A549 (cell line): ENCODE results near the gene SOX6. TPM values are rescaled to one million over a fixed set of nuclear protein-coding genes. Genes with fewer than 3 reads are reported as not detected.

Source experiments
- ATAC-seq, 2 experiments: fragments of 200-7000 bp in 1 of 2; fragments of >200 bp in 1 of 2; cut with Nextera tagmentation in 1 of 2; cut with Tn5 transposase in 1 of 2; 3 replicates each; pipeline versions ENCODE4 v1.8.0 to v1.9.1; 2018 to 2020; ENCODE audit warnings: mild to moderate bottlenecking in 1 of 2, moderate library complexity in 1 of 2
- CTCF ChIA-PET: fragments of 300-600 bp; sonication (Branson Sonifier 250); formaldehyde crosslinking; extraction: SDS; loops from one replicate; lab custom pipeline; 2021; ENCODE audit warnings: antibody characterized with exemption, inconsistent platforms; lab: Yijun Ruan, JAX
- POLR2A ChIA-PET: fragments of 350-600 bp; formaldehyde crosslinking; extraction: SDS; loops from one replicate; lab custom pipeline; 2021; ENCODE audit warnings: antibody characterized with exemption, inconsistent platforms; lab: Yijun Ruan, JAX
- DNase-seq, 2 experiments: peaks; one replicate each; pipeline versions ENCODE4 v3.0.0 to v3.0.0-alpha.2; 2011 to 2016; ENCODE audit warnings: low read depth in 1 of 2, low spot score in 1 of 2
- FAIRE-seq: peaks from 2 replicates; lab custom pipeline; 2011; peaks lifted over from hg19 to GRCh38; lab: Jason Lieb, UNC
- H3K27ac ChIP-seq, 2 experiments: fragments of >200 bp; sonication (Bioruptor Twin); formaldehyde crosslinking; 3 replicates each; pipeline ENCODE4 v1.5.1; 2016 to 2017
- H3K4me1 ChIP-seq: fragments of >200 bp; sonication (Bioruptor Twin); formaldehyde crosslinking; 3 replicates; pipeline ENCODE4 v1.6.1; 2016
- H3K4me2 ChIP-seq: fragments of >200 bp; sonication (Bioruptor Twin); formaldehyde crosslinking; 3 replicates; pipeline ENCODE4 v1.6.1; 2016
- H3K4me3 ChIP-seq: fragments of >200 bp; sonication (Bioruptor Twin); formaldehyde crosslinking; 3 replicates; pipeline ENCODE4 v1.5.1; 2016
- H3K9me3 ChIP-seq: fragments of >200 bp; sonication (Bioruptor Twin); formaldehyde crosslinking; 3 replicates; pipeline ENCODE4 v1.6.1; 2016
- BHLHE40 ChIP-seq: IDR thresholded peaks from 2 replicates; pipeline ENCODE4 v1.6.1; 2012; ENCODE audit warnings: low read depth, low read length, inconsistent platforms
- CBX2 ChIP-seq: fragments of 200-600 bp; sonication (generic); IDR thresholded peaks from 2 replicates; pipeline ENCODE4 v1.6.1; 2016; ENCODE audit warnings: low read depth, mild to moderate bottlenecking, borderline replicate concordance
- CHD2 ChIP-seq: fragments of 150-350 bp; IDR thresholded peaks from 2 replicates; pipeline ENCODE4 v1.6.1; 2014; ENCODE audit warnings: low read length; ENCODE audit not compliant: partially characterized antibody
- EHF ChIP-seq: fragments of 250-450 bp; sonication (Bioruptor Pico); IDR thresholded peaks from 2 replicates; pipeline ENCODE4 v1.5.0; 2020; ENCODE audit warnings: mild to moderate bottlenecking
- EHMT2 ChIP-seq: fragments of 200-600 bp; sonication (generic); IDR thresholded peaks from 2 replicates; pipeline ENCODE4 v1.6.1; 2016; ENCODE audit warnings: antibody characterized with exemption, low read depth, mild to moderate bottlenecking, moderate library complexity
- FOSB ChIP-seq: fragments of 250-450 bp; sonication (Bioruptor Pico); IDR thresholded peaks from 2 replicates; pipeline ENCODE4 v1.5.0; 2020; ENCODE audit warnings: mild to moderate bottlenecking, moderate library complexity
- GATA3 ChIP-seq: IDR thresholded peaks from 2 replicates; pipeline ENCODE4 v1.6.1; 2012; ENCODE audit warnings: borderline replicate concordance
- HDAC2 ChIP-seq: fragments of 200-600 bp; sonication (generic); IDR thresholded peaks from 2 replicates; pipeline ENCODE4 v1.6.1; 2016
- HEYL ChIP-seq: fragments of 250-450 bp; sonication (Bioruptor Pico); IDR thresholded peaks from 2 replicates; pipeline ENCODE4 v1.8.0; 2021; ENCODE audit warnings: mild to moderate bottlenecking, moderate library complexity
- JUN ChIP-seq, 2 experiments: fragments of >200 bp; sonication (Bioruptor Twin); formaldehyde crosslinking; IDR thresholded peaks; 2 replicates in 1 of 2; 3 replicates in 1 of 2; pipeline ENCODE4 v1.6.1; 2016 to 2017
- MAFK ChIP-seq: fragments of 450-650 bp; IDR thresholded peaks from 2 replicates; pipeline ENCODE4 v1.6.1; 2014; ENCODE audit not compliant: partially characterized antibody
- PHF8 ChIP-seq: fragments of 200-600 bp; sonication (generic); IDR thresholded peaks from 2 replicates; pipeline ENCODE4 v1.6.1; 2016; ENCODE audit warnings: low read depth, mild to moderate bottlenecking, antibody characterized with exemption, moderate library complexity, borderline replicate concordance
- RAD21 ChIP-seq, 2 experiments: fragments of >200 bp in 1 of 2; sonication (Bioruptor Twin) in 1 of 2; formaldehyde crosslinking in 1 of 2; IDR thresholded peaks in 1 of 2; conservative IDR thresholded peaks in 1 of 2; 2 replicates in 1 of 2; 3 replicates in 1 of 2; pipeline ENCODE4 v1.6.1; 2012 to 2018; ENCODE audit warnings: inconsistent platforms in 1 of 2
- RNF2 ChIP-seq: fragments of 200-600 bp; sonication (generic); IDR thresholded peaks from 2 replicates; pipeline ENCODE4 v1.6.1; 2016; ENCODE audit warnings: low read depth, mild to moderate bottlenecking, antibody characterized with exemption, moderate library complexity, borderline replicate concordance
- SMC3 ChIP-seq: fragments of >200 bp; sonication (Bioruptor Twin); formaldehyde crosslinking; IDR thresholded peaks from 3 replicates; pipeline ENCODE4 v1.6.1; 2018; ENCODE audit warnings: inconsistent platforms
- TFCP2L1 ChIP-seq: fragments of 250-450 bp; sonication (Bioruptor Pico); IDR thresholded peaks from 2 replicates; pipeline ENCODE4 v1.5.0; 2021; ENCODE audit warnings: mild to moderate bottlenecking
- WGBS: methylation state at CpG from one replicate; pipeline ENCODE4 v1.1.6; 2017; ENCODE audit errors: missing lambda C conversion rate; 5-methylcytosine and 5-hydroxymethylcytosine counted together
- polyA plus RNA-seq, 4 experiments: library from polyadenylated mRNA; depleted of rRNA in 3 of 4; stranded (reverse); fragments of >200 nt; fragmentation: RNase III in 1 of 4; extraction: RNeasy Plus Mini Kit Qiagen cat#74134 plus additional on column Dnase treatment in 1 of 4; gene quantifications; 2 replicates in 3 of 4; 3 replicates in 1 of 4; pipeline ENCODE4 v1.2.3, GENCODE V29; 2011 to 2017
- TF ChIP-seq, protein P1 (sequence below): IDR thresholded peaks from 2 replicates; pipeline ENCODE4 v1.6.1; 2012
- TF ChIP-seq, protein P2 (sequence below): IDR thresholded peaks from 2 replicates; pipeline ENCODE4 v1.6.1; 2012; ENCODE audit warnings: low read depth, borderline replicate concordance
- TF ChIP-seq, protein P3 (sequence below): IDR thresholded peaks from 2 replicates; pipeline ENCODE4 v1.6.1; 2012
- TF ChIP-seq, protein P4 (sequence below): fragments of >200 bp; sonication (Bioruptor Twin); formaldehyde crosslinking; IDR thresholded peaks from 2 replicates; pipeline ENCODE4 v1.6.1; 2016
- TF ChIP-seq, protein P5 (sequence below): fragments of >200 bp; sonication (Bioruptor Twin); formaldehyde crosslinking; IDR thresholded peaks from 3 replicates; pipeline ENCODE4 v1.5.1; 2016

The SOX6 gene
- polyA plus RNA-seq, 2 of the 4 experiments (the other 2 are of a cell fraction) = 0.18 TPM; not detected in 1

DNA sequence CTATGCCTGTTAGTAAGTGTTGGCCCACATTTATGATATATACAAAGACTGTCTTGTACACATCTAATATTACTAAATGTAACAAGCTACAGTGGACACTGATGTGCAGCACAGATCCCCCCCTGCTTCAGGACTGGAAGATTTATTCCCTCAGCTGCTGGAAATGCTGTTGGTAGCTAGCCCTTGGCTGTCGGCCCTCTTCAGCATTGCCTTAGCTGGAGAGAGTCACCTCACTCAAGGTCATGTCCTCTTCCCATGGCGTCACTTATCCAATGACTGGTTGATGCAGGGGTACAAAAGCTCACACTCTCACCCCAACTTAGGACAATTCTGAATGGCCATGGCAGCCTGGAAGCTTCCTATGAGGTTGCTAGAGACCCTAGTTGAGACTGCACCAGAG, 312.7 kb downstream of the SOX6 start:
- no peak for DNase-seq
- no peak overlapping the region for H3K4me3 ChIP-seq
- no peak overlapping the region for H3K4me2 ChIP-seq
- no peak for ATAC-seq
- no peaks in the 10 kb centered on the region for H3K4me1 ChIP-seq
- no peaks in the 10 kb centered on the region for H3K9me3 ChIP-seq
- no peak overlapping the region for H3K27ac ChIP-seq
- WGBS = 66% methylated on average over 2 of the region's 2 CpGs
- TF ChIP-seq MAFK (no peak), HEYL (no peak), EHMT2 (no peak)
- no peak for FAIRE-seq
- CTCF ChIA-PET = no interaction called here
- POLR2A ChIA-PET = no interaction called here

DNA sequence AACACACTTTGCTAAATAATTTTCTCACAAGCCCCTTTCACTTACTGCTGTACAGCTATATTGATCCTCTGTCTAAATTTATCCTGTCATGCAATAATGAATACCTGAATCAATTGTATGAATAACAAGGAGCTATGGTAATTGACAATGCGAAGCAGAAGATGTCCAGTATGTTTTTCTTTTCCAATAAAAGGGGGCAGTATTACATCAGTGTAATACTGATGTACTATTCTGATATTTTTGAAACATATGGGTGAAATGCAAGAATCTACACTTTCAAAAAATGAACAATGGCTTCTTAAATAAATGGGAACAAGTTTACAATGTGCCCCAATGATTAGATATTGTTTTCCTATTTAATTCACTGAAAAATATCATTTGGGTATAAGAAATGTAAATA, 315.1 kb downstream of the SOX6 start:
- WGBS = 66% methylated on average over 1 of the region's 1 CpG
- no peak overlapping the region for H3K4me3 ChIP-seq
- ChIA-PET POLR2A (no interaction called here), CTCF (interaction anchor here (0.6 to 1.6 kb wide), 4 partner anchors 191 to 573 kb away, joined by 3 to 6 read pairs (median 6); no protein-coding TSS in a partner anchor)
- TF ChIP-seq RAD21 (conservative IDR thresholded peaks at IDR 0.05 in 1 of 2, IDR thresholded peaks at IDR 0.05 in 1 of 2) (peak; percentile 28 to 34; a peak in 2 of 5 replicates), FOSB (no peak), SMC3 (0 out of 3 replicates have a peak, but pooled peaks have one; percentile 11)
- H3K27ac ChIP-seq = no peak overlapping the region
- ATAC-seq (no peak; a peak in 1 of 6 replicates), FAIRE-seq (no peak), DNase-seq (no peak)
- H3K9me3 ChIP-seq = no peaks in the 10 kb centered on the region
- H3K4me1 ChIP-seq = no peaks in the 10 kb centered on the region
- H3K4me2 ChIP-seq = no peak overlapping the region

DNA sequence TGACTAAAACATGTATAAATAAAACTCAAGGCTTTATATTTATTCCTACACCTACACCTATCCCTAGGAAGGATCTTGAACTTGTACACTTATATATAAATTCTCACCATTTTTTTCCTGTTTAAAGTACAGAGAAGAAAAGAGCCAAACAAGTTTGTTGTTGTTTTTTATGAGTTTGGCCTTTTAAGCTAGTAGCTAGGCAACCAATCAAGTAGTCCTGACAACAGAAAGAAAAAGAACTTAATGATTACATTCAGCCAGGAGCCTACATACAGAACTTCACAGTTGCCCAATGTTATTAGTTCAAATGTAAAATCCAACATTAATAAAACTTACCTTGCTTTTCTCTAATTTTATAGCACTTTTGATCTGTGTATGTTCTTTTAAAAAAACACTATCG, 316.2 kb downstream of the SOX6 start:
- DNase-seq (no peak), ATAC-seq (no peak), FAIRE-seq (no peak)
- POLR2A ChIA-PET = no interaction called here
- no peaks in the 10 kb centered on the region for H3K9me3 ChIP-seq
- CTCF ChIA-PET = interaction anchor here (1.3 kb wide), 1 partner anchor 573 kb away, joined by 3 read pairs; no protein-coding TSS in a partner anchor
- H3K27ac ChIP-seq = no peak overlapping the region
- H3K4me3 ChIP-seq = no peak overlapping the region
- 84% methylated on average over 1 of the region's 1 CpG for WGBS
- TF ChIP-seq GATA3 (no peak), CBX2 (no peak), MAFK (no peak), CHD2 (no peak), EHF (no peak), BHLHE40 (no peak), PHF8 (no peak)
- TF ChIP-seq, protein P1, sequence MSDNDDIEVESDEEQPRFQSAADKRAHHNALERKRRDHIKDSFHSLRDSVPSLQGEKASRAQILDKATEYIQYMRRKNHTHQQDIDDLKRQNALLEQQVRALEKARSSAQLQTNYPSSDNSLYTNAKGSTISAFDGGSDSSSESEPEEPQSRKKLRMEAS = no peak
- TF ChIP-seq, protein P2, sequence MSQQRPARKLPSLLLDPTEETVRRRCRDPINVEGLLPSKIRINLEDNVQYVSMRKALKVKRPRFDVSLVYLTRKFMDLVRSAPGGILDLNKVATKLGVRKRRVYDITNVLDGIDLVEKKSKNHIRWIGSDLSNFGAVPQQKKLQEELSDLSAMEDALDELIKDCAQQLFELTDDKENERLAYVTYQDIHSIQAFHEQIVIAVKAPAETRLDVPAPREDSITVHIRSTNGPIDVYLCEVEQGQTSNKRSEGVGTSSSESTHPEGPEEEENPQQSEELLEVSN = no peak
- TF ChIP-seq, protein P3, sequence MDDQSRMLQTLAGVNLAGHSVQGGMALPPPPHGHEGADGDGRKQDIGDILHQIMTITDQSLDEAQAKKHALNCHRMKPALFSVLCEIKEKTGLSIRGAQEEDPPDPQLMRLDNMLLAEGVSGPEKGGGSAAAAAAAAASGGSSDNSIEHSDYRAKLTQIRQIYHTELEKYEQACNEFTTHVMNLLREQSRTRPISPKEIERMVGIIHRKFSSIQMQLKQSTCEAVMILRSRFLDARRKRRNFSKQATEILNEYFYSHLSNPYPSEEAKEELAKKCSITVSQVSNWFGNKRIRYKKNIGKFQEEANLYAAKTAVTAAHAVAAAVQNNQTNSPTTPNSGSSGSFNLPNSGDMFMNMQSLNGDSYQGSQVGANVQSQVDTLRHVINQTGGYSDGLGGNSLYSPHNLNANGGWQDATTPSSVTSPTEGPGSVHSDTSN = no peak
- H3K4me2 ChIP-seq = no peak overlapping the region
- H3K4me1 ChIP-seq = no peaks in the 10 kb centered on the region

DNA sequence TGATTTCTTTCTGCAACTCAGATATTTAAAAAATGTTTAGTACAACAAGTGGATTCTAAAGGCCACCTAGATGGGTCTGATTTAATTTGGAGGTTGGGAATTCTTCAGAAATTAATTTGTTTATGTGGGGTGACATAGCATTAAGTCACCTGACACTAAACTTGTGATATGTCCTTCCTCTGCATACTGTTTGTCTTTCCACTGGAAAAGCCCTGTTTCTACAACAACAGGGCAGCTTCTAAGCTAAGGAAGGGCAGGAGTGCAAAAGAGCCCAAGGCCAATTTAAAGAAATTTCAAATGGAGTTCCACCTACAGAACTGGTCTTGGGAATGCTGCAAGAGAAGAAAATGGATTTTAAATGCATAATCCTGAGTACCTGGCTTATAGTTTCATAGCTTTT, 319.2 kb downstream of the SOX6 start:
- ATAC-seq (no peak), FAIRE-seq (no peak), DNase-seq (no peak)
- H3K4me3 ChIP-seq = no peak overlapping the region
- H3K4me1 ChIP-seq = no peaks in the 10 kb centered on the region
- TF ChIP-seq, protein P4, sequence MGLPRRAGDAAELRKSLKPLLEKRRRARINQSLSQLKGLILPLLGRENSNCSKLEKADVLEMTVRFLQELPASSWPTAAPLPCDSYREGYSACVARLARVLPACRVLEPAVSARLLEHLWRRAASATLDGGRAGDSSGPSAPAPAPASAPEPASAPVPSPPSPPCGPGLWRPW = no peak
- TF ChIP-seq HDAC2 (no peak), EHF (no peak), RNF2 (no peak), TFCP2L1 (CRISPR knock-in tag) (no peak), JUN (IDR thresholded peaks at IDR 0.05) (no peak)
- TF ChIP-seq, protein P5, sequence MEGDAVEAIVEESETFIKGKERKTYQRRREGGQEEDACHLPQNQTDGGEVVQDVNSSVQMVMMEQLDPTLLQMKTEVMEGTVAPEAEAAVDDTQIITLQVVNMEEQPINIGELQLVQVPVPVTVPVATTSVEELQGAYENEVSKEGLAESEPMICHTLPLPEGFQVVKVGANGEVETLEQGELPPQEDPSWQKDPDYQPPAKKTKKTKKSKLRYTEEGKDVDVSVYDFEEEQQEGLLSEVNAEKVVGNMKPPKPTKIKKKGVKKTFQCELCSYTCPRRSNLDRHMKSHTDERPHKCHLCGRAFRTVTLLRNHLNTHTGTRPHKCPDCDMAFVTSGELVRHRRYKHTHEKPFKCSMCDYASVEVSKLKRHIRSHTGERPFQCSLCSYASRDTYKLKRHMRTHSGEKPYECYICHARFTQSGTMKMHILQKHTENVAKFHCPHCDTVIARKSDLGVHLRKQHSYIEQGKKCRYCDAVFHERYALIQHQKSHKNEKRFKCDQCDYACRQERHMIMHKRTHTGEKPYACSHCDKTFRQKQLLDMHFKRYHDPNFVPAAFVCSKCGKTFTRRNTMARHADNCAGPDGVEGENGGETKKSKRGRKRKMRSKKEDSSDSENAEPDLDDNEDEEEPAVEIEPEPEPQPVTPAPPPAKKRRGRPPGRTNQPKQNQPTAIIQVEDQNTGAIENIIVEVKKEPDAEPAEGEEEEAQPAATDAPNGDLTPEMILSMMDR = no peak
- no peaks in the 10 kb centered on the region for H3K9me3 ChIP-seq
- H3K4me2 ChIP-seq = no peak overlapping the region
- no peak overlapping the region for H3K27ac ChIP-seq
- ChIA-PET CTCF (no interaction called here), POLR2A (no interaction called here)
